Spleen (tissue), 7 donors: ENCODE results near the gene TNFRSF14.

Experiments
- CTCF ChIP-seq, 11 experiments: fragments of 200-600 bp in 7 of 11; fragments of 450-650 bp in 4 of 11; sonication (generic) in 4 of 11; IDR thresholded peaks in 8 of 11; conservative IDR thresholded peaks in 3 of 11; 1 replicate in 7 of 11; 2 replicates in 4 of 11; pipeline versions ENCODE4 v1.4.0 to v1.8.0; 2016 to 2021; ENCODE audit warnings: antibody characterized with exemption in 11 of 11, inconsistent platforms in 4 of 11, mild to moderate bottlenecking in 1 of 11
- POLR2A ChIP-seq, 3 donors: fragments of 450-650 bp; IDR thresholded peaks; one replicate each; pipeline ENCODE4 v1.5.1; 2017; ENCODE audit warnings: antibody characterized with exemption in 3 of 3, mild to moderate bottlenecking in 1 of 3
- donor health status: DM: no; HTN: no; CAD: no; lungs with moderate emphysema.
- donor health status: DM: no; HTN: no; CAD: no.
- donor health status: DM: no; HTN: no; CAD: no.

- TF ChIP-seq CTCF (IDR thresholded peaks at IDR 0.05 in 8 of 11, conservative IDR thresholded peaks at IDR 0.05 in 3 of 11): no peak
- no peak for TF ChIP-seq POLR2A (IDR thresholded peaks at IDR 0.05)
Observed at GRCh38 chr1:2512862-2513421, 43.2 kb upstream of the TNFRSF14 start.
